ENCODE measurements around the gene MAST4.

Gene MAST4

GRCh38 chr5:66595756-66596635 is at the start of gene MAST4:
TSS of gene MAST4 (plus strand) at chr5:66596393. CDS start at chr5:66596656, 263 bp downstream.
- no peak for TF ChIP-seq CTCF (IDR thresholded peaks at IDR 0.05; ENCODE audit: low read depth, low read length)

GRCh38 chr5:66546541-66546940 is 49.7 kb upstream of the MAST4 start:
- no peak for TF ChIP-seq CTCF (IDR thresholded peaks at IDR 0.05; ENCODE audit: low read depth, low read length)
- H3K4me3 ChIP-seq (ENCODE audit: low read depth, low read length) = no peak overlapping the region

More at GRCh38 chr5:66595756-66596635, at the start of gene MAST4:
- H3K4me3 ChIP-seq (ENCODE audit: low read depth, low read length) = peak within 1 kb of the TSS; percentile 61

- H3K4me3 ChIP-seq (ENCODE audit: low read depth, low read length) = no peak overlapping the region
- no peak for TF ChIP-seq CTCF (IDR thresholded peaks at IDR 0.05; ENCODE audit: low read depth, low read length)
Measured at GRCh38 chr5:66551338-66551737, 44.9 kb upstream of the MAST4 start.

- no peak overlapping the region for H3K4me3 ChIP-seq (ENCODE audit: low read depth, low read length)
- no peak for TF ChIP-seq CTCF (IDR thresholded peaks at IDR 0.05; ENCODE audit: low read depth, low read length)
Measured at GRCh38 chr5:66551945-66552344, 44.2 kb upstream of the MAST4 start.

- TF ChIP-seq CTCF (IDR thresholded peaks at IDR 0.05; ENCODE audit: low read depth, low read length) = no peak
- H3K4me3 ChIP-seq (ENCODE audit: low read depth, low read length) = no peak overlapping the region
Measured at GRCh38 chr5:66553368-66553912, 42.8 kb upstream of the MAST4 start.

- no peak overlapping the region for H3K4me3 ChIP-seq (ENCODE audit: low read depth, low read length)
- no peak for TF ChIP-seq CTCF (IDR thresholded peaks at IDR 0.05; ENCODE audit: low read depth, low read length)
Measured at GRCh38 chr5:66553916-66554575, 42.1 kb upstream of the MAST4 start.

- no peak overlapping the region for H3K4me3 ChIP-seq (ENCODE audit: low read depth, low read length)
- no peak for TF ChIP-seq CTCF (IDR thresholded peaks at IDR 0.05; ENCODE audit: low read depth, low read length)
Measured at GRCh38 chr5:66554884-66555283, 41.3 kb upstream of the MAST4 start.

Data from WI38 (cell line).